CD4-positive, alpha-beta T cell treated with Interleukin-21 for 1 hour (primary cell): ENCODE results near the gene BNC2.

Experiments
- DNase-seq: peaks from one replicate; pipeline ENCODE4 v3.0.0-alpha.2; 2020

BNC2 gene

DNA sequence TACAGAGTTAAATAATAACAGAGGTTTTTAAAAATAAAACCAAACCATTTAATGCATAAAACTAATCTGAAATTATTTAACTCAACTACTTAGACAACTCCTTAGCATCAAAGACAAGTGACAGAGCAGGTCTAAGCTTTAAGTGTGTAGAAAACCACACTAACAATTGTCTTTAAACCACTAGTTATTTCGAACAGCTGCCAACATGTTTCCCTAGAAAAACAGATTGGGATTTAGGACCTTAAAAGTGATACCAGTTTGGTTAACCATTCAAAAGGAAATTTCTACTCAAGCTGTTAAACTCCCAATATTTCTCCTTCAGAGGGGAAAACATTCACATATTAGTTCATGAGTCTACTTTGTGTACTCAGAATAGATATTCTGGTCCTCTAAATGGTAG, 208.7 kb downstream of the BNC2 start:
- no peak for DNase-seq

DNA sequence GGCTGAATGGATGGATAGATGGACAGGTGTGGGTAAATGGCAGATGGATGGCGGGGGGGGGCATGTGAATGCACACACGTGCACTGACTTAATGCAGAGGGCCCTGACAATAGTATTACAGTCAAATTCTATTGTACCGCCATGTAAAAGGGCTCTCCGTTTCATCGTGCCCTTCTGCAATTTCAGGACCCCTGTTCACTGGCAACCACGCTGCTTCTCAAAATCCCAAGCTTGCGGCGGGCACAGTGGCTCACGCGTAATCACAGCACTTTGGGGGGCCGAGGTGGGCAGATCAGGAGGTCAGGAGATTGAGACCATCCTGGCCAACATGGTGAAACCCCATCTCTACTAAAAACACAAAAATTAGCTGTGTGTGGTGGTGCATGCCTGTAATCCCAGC, 211.4 kb downstream of the BNC2 start:
- no peak for DNase-seq

DNA sequence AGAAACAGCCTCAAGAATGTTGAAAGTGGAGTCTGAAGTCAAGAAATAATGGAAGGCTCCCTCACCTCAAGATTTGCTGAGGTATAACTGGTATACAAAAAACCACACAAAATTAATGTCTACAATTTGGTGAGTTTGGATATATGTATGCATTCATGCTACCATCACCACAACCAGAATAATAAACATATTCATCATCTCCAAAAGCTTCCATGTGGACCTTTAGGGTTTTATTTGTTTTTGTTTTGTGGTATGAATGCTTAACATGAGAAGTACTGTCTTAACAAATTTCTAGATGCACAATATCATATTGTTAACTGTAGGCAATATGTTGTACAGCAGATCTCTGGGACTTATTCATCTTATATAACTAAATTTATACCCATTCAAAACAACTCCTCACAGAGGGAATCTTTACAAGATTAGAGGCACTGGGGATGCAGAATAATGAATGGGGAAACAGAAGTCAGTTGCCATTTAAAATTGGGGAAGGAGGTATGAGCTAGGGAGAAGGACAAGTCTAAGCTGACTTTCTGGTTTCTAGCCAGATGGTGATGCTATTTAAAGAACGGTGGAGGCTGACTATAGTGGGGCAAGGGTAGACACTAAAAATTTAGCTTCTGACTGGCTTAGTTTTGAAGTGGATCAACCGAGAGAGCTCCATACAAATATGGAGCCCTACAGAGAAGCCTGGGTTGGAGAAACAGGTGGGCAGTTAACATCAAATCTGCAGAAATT, 213.9 kb downstream of the BNC2 start:
- no peak for DNase-seq

DNA sequence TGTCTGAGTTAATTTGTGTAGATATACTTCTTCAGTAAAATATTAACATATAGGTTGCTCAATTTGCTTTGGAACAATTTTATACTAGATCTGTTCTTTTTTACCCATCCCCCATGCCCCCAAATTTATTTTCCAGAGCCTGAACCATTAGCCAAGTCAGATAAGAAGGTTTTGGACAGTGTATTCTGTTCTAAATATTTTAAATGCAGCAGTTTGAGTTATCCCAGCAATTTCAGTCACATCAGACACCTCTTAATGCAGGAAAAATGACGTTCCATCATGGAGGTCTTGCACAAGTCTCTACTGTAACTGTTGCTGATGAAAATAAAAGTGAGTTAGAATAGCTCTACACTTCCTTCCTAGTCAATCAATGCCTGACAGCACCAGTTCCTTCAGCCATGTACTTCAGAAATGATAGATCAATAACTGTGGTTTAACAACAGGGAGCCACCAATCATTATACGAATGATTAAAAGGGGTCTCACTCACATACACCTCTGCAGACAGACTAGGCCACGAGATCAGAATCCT, 215.8 kb downstream of the BNC2 start:
- DNase-seq = no peak

DNA sequence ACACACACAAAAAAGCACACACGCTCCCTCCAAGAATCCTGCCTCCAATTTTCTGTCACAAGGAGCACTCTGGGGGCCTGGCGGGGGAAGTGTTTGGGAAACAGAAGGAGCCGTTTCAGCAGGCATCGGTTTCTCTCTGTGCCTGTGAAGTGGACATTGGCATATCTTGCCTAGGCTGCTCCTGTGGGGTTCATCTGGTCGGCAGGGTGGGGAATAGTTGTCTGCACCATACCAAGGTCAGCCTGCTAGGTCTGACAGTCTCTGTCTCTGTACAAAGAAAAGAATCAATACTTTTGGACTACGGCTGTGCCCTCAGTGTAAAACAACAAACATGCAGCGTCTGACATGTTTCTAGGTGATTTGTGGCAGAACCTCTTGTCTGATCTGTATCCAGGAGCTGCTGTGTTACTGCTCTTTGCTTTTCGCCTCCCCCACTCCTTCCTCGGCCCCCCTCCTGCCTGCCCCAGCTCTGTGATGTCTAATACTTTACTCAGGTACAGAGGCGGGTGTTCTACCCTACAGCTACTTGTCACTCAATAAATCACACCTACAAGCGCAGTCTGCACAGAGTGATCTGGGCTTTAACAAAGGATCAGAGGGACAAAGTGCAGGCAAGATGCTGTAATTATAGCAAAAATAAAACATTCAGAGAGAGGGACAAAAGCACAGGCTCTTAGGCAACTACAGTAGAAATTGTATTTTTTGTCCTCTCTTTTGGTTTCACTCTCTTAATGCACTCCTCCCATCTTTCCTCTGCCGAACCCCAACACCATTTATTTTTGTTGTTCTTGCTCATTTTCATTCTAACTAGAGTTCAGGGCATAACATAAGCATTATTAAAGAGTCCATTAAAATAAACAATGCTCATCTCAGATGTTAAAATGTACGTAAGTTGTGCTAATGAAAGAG, 216.7 kb downstream of the BNC2 start:
- DNase-seq = no peak

DNA sequence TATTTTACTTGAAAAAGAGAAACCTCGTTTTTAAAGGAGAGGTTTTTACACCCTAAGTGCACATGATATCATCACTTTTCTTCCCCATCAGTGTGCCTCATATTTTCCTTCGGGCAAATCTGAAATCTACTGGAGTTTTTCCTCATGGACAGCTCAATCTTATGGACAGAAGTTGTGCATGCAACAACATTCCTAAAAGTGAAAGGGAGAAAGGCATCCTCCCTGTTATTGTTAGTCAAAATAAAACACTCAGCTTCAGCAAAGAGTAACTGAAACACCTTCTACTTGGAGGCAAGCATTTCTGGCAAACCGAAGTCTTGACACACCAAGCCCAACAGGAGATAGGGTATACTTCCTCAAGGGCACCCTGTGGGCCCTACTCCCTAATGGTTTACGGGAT, 217.9 kb downstream of the BNC2 start:
- DNase-seq = no peak

DNA sequence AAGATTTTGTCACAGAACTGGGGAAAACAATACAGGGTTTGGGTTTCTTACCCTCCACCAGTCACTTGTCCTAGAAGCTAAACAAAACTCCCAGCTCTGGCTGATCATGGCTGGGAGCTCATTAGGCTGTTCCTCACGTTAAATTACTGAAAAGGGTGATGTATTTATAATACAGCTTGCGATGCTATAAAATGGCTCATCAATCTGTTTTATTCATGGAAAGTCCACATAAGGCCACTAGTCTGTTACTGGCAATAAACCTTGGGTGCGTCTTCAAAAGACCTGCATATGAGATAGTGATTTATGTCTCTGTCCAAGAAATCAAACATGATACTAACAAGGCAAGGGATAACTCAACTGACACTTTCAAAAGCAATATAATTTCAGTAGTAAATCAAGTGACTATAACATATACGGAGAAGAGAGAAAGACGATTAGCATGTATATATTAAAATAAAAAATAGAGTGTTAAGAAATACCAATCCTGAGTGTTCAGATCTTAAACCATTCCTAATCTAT, 219.0 kb downstream of the BNC2 start:
- no peak for DNase-seq

DNA sequence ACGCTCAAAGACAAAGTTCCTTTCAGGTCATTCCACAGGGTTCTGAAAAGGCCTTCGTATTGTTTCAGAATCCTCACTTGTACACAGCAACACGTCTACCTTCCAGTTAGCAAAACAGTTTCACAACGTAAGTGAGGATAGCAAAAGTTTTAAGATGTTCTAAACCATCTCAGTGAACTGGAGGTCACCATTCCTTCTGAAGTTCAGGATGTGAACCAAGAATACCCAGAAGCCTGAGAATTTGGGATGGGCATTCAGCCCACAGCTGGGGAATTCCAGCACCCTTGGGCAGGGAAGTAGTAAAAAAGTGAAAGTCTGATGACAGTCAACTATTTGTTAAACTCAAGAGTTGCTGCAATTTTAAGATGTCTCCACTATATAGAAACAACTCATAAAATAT, 224.5 kb downstream of the BNC2 start:
- DNase-seq = no peak

DNA sequence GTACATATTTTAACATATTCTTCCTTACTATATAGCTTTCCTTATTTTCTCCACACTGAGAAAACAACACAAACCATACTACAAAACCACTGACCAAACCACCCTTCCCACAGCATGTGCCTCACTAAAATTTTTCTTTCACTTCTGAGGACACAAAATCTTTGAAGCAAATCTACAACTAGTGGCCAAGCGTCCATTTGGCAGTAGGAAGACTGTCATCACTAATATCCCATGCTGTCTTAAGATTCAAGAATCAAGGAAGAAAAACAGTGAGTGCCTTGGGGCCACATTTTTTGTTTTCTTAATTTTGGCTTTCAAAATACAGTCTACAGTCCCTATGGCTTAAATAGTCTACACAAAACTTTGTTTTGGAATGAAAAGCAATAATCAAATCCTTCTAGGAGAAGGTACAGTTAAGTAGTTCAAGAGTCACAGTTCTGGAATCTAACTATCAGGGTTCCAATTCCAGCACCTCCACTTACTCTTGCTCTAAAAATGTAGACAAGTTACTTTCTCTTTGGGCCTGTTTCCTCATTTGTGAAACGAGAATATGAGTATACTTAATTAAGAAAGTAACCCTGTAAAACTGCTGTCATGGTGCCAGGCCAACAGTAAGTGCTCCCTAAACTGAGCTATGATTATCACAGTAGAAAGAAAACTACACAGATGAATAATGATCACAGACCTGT, 227.9 kb downstream of the BNC2 start:
- no peak for DNase-seq

DNA sequence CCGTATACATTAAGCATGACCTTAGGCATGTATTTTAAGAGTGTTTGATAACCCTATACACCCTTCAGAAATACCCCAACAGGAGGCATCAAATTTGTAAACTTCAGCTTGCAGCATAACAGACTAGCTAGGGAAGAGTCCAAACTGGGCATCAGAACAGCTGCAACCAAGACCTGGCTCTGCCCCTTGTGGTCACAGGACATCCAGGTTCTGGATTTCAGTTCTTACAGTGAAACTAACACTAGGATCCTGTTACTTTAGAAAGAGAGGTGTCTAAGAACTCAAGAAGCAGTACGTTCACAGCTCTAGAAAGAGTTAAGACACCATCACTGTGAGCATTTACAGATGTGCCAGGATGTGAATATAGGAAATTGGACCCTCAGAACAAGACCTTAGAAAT, 229.8 kb downstream of the BNC2 start:
- no peak for DNase-seq

DNA sequence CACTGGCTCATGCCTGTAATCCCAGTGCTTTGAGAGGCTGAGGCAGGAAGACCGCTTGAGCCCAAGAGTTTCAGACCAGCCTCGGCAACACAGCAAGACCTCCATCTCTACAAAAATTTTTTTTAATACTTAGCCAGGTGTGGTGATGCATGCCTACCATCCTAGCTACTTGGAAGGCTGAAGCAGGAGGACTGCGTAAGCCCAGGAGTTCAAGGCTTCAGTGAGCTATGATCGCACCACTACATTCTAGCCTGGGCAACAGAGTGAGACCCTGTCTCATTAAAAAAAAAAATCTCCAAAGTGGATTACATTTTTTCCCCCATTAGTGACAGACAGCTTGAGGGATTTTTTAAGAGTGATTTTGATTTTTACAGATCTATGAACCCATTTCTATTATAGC, 230.8 kb downstream of the BNC2 start:
- DNase-seq = no peak

DNA sequence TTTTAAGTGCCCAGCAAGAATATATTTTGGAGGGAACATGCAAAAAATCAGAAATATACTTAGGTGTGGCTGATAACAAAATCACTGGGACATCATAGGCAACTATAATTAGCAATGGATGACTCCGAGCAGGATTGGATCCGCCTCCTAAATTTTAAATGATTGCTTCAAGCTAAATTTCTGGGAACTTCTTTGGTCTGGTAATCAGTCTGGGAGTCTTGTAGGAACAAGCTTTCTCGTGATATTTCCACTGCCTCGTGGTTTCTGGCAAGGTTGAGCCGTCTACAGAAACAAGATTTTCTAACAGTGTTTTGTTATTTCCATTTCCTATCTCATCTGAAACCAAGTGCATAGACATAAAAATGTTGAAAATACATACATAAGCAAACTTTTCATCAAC, 232.6 kb downstream of the BNC2 start:
- no peak for DNase-seq

DNA sequence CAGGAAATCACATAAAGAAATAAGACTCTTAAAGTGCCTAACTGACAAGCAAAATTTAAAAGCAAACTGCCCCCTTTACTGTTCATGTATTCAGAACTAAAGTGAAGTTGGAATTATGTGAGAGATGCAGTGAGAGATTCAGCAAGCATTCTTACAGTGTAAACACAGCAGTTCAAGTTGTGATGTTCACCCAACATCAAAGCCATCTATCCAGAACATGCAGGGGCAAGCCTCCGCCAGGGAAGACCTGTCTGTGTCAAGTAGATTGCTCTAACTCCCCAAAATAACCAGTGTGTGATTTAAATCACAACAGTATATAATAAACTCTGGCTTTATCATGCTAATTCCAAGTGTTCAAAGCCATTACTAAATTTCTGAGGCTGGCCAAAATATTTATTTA, 233.3 kb downstream of the BNC2 start:
- no peak for DNase-seq

DNA sequence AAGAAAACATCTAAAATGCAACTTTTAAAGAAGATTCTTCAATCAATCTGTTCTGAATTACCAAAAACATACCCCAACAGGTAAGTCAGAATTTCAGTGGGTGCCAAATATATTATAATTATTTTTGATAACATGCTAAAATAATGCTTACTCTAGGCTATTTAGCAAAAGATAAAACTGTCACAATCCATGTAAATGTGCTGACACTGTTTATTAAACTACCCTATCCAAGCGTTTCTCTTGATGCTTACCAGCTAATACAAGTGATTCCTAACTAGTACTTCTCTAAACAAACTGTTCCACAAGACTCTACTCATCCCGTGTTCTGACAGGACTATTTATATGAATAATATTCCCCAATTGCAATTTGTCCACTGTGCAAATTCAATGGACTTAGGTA, 236.7 kb downstream of the BNC2 start:
- no peak for DNase-seq

DNA sequence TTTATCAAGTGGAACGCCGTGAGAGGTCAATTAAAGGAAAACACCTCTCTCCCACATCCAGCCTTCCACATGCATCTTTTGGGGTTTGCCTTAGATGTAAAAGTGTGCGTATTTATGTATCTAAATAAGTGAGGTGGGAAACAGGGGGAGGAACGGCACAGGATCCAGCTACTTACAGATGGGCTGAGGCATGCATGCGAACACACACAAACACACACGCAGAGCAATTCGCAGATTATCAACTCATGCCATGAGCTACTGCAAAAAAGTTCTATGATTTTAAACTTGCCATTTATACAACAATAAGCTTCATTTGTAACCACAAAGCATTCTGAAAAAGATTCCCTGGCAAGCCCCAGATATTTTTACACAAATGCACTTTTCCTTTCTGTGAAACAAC, 242.1 kb downstream of the BNC2 start:
- no peak for DNase-seq

DNA sequence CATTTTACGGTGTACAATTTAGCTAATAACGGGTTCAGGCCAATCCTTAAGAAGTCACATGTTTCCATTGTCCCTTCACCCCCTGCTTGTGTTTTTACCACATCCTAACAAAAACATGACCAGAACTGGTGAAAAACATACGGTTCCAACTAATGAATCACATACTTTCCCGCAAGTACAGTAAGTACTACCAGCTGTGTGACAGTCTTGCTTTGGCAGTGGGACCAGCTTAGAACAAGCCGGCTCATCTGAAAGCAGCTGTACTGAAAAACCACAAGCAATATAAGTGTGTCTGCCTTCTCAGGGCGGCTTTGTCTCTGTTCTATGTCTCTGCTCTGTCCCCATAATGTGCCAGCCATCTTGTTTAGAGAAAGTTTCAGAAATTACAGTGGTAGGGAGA, 242.5 kb downstream of the BNC2 start:
- DNase-seq = no peak

DNA sequence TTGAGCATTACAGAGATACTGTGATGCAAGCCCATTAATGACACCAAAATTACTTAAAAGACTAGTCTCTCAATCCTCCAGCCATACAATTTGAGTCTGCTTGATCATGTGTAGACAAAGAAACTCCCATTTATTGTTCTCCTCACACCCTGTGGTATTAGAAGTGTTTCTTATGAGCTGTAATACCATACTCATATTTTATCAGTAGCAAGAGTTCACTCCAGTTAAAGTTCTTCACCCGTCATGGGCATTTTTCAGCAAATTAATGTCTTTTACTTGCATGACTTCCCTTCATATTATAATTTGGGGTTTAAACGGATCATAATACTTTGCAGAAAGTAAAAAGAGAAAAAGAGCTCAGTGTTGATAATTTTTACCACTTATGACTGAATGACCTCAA, 242.9 kb downstream of the BNC2 start:
- no peak for DNase-seq

DNA sequence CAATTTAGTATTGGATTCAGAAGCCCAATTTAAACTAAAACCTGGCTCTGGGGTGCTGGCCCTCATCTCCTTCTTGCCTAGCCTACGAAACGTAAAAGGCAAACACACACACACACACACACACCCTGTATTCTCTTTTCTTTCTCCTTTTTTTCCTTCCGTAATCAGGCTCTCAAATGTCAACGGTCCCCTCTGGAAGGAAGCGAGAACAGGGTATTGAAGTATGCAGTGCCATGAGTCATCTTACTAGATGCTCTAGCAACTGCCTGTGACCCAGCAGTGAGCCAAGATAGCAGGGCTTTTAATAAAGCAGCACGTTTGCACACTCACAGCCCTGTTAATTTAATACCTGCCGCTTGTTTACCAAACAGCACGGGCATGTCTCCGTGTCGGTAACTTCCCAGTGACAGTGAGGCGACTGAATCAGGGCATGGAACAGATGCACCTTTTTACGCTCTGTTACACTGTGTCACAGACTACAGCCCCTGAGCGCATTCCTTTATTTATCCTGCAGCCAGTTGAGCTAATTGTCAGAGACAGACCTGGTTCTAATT, 243.8 kb downstream of the BNC2 start:
- DNase-seq = no peak

DNA sequence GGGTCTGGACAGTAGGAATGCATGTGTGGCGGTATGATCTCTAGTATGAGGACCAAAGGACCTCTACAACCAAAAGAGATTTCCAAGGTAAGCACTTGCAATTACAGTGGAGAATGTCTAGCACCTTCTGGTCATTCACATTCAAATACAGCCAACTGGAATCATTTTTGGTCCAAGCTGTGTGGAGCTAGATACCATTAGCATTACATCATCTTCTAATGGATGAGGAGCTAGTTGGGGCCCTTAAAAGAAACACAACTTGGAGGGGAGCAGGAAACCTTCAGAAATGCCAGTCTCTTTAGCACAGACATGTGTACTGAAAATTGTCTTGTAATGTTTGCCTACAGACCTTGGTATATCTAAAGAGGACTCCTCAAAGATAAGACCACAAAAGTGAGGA, 244.7 kb downstream of the BNC2 start:
- DNase-seq = no peak

DNA sequence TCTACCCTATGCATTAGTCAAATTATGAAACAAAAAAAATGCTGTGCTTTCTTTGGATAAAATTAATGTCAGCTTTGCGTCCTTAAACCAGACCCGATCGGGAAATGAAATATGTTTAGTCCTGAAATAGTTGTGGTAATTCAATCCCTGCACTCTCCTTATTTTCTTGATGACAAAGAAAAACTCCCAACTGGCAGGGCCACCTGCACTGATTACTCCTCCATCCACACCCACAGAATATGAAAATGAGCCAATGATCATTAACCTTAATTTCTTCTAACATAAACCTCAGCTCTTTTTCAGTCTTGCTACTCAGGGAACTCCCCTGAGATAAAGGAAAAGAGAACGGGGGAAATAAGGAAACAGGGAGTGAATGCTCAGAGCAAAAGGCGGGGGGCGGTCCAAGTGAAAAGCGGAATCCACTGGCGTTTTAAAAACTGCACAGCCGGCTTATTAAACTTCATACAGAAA, 245.3 kb downstream of the BNC2 start:
- no peak for DNase-seq

DNA sequence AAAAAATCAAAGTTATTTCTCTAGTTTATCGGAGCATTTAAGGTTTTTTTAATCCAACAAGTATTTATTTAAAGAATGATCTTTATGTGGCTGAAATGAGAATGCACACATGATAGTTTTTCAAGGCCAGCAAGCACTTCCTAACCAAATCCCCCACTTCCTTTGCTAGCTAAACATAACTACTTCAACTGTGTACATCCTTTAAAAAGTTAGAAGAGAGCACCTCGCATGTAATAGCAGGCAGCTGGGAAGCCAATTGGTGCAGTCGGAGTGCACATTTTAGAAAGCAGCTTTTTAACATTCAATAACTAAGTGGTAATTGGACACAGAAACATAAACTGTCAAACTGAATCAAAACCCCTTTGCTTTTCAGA, 245.7 kb downstream of the BNC2 start:
- DNase-seq = no peak

DNA sequence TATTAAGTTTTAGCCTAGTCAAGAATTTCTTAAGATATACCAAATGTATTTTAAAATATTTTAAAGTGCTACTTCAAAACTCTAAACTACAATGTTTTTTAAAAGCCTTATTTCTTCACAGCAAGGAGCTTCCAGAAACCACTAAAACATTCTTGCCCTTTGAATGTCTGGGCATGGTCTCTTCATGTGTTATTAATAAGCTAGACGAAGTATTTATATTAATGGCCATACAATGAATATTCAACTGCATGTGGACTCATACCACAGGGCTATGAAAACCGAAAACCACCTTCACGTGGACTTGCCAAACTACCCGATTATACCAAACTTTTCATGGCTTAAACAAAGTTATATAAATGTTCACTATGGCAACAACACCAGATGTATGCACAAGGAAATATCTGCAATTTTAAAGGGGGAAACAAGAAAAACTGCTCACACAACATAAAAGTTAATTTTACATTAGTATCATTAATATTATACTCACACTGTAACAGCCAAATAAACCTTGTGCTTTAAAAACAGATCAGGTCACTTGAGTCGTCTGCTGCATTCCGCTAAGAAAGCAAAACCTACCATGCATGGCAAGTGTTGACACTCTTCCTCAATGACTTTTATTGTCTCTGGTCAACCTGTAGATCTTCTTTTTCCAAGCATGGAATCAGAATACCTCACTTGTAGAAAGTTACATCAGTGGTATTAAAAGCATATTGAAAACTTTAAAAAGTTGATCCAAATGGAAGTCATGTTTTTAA, 246.3 kb downstream of the BNC2 start:
- DNase-seq = no peak
